Testis (tissue), 2 donors: ENCODE results near the gene AKR1C8.
"Not testable (repeated sequence)": the region's sequence is repeated elsewhere in the genome, so short reads cannot be mapped to it uniquely, and the experiment has no call there.

ENCODE experiments used
- POLR2A ChIP-seq: fragments of 450-650 bp; IDR thresholded peaks from one replicate; pipeline ENCODE4 v1.6.1; 2017; ENCODE audit warnings: antibody characterized with exemption, mild to moderate bottlenecking, moderate library complexity
- TF ChIP-seq, protein P1 (sequence below), 3 experiments: fragments of 450-650 bp in 2 of 3; fragments of 200-600 bp in 1 of 3; sonication (generic) in 1 of 3; IDR thresholded peaks; one replicate each; pipeline ENCODE4 v1.5.1; 2016 to 2019; ENCODE audit warnings: antibody characterized with exemption in 3 of 3, mild to moderate bottlenecking in 2 of 3, moderate library complexity in 1 of 3

DNA sequence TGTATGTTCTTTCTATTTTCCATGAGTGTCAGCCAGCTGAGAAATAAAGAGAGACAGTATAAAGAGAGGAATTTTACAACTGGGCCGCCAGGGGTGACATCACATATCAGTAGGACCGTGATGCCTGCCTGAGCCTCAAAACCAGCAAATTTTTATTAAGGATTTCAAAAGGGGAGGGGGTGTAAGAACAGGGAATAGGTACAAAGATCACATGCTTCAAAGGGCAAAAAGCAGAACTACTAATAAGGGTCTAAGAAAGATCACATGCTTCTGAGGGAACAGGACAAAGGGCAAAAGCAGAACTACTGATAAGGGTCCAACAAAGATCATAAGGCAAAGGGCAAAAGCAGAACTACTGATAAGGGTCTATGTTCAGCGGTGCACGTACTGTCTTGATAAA, 47.3 kb downstream of the AKR1C8 start:
- TF ChIP-seq, protein P1, sequence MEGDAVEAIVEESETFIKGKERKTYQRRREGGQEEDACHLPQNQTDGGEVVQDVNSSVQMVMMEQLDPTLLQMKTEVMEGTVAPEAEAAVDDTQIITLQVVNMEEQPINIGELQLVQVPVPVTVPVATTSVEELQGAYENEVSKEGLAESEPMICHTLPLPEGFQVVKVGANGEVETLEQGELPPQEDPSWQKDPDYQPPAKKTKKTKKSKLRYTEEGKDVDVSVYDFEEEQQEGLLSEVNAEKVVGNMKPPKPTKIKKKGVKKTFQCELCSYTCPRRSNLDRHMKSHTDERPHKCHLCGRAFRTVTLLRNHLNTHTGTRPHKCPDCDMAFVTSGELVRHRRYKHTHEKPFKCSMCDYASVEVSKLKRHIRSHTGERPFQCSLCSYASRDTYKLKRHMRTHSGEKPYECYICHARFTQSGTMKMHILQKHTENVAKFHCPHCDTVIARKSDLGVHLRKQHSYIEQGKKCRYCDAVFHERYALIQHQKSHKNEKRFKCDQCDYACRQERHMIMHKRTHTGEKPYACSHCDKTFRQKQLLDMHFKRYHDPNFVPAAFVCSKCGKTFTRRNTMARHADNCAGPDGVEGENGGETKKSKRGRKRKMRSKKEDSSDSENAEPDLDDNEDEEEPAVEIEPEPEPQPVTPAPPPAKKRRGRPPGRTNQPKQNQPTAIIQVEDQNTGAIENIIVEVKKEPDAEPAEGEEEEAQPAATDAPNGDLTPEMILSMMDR (IDR thresholded peaks at IDR 0.05): not testable (repeated sequence)
- TF ChIP-seq POLR2A: not testable (repeated sequence)
